OCI-LY1 (cell line): ENCODE results near the gene MYO18B.

Experiments used
- H2AFZ ChIP-seq: fragments of 200-600 bp; sonication (generic), shearing (Covaris generic); 2 replicates; pipeline ENCODE4 v1.6.0; 2014; ENCODE audit warnings: antibody characterized with exemption, mild to moderate bottlenecking, low read length
- H3F3A ChIP-seq: fragments of 200-600 bp; sonication (generic), shearing (Covaris generic); 2 replicates; pipeline ENCODE4 v1.6.0; 2014; ENCODE audit warnings: mild to moderate bottlenecking, antibody characterized with exemption, low read length, moderate library complexity; ENCODE audit not compliant: insufficient read depth
- H3K27ac ChIP-seq: fragments of 200-600 bp; sonication (generic); 2 replicates; pipeline ENCODE4 v1.5.1; 2014; ENCODE audit warnings: low read length, mixed run types, mild to moderate bottlenecking, low read depth; ENCODE audit not compliant: poor library complexity, severe bottlenecking
- H3K27me3 ChIP-seq: fragments of 200-600 bp; sonication (generic); 2 replicates; pipeline ENCODE4 v1.6.0; 2014; ENCODE audit warnings: antibody characterized with exemption, mild to moderate bottlenecking, low read length, moderate library complexity; ENCODE audit not compliant: insufficient read depth
- H3K36me3 ChIP-seq: fragments of 200-600 bp; sonication (generic); 2 replicates; pipeline ENCODE4 v1.6.1; 2014; ENCODE audit warnings: mild to moderate bottlenecking, antibody characterized with exemption, low read length, moderate library complexity, mixed read lengths; ENCODE audit not compliant: insufficient read depth
- H3K4me1 ChIP-seq: fragments of 200-600 bp; sonication (generic); 2 replicates; pipeline ENCODE4 v1.5.1; 2014; ENCODE audit warnings: mild to moderate bottlenecking, low read length, moderate library complexity; ENCODE audit not compliant: insufficient read depth, severe bottlenecking
- H3K4me2 ChIP-seq: fragments of 200-600 bp; sonication (generic), shearing (Covaris generic); 2 replicates; pipeline ENCODE4 v1.6.1; 2014; ENCODE audit warnings: low read length
- H3K4me3 ChIP-seq: fragments of 200-600 bp; sonication (generic); 2 replicates; pipeline ENCODE4 v1.5.1; 2014; ENCODE audit warnings: low read length, low read depth, mild to moderate bottlenecking, mixed read lengths; ENCODE audit not compliant: poor library complexity, severe bottlenecking
- H3K79me2 ChIP-seq: fragments of 200-600 bp; shearing (Covaris generic); 2 replicates; pipeline ENCODE4 v1.6.1; 2016; ENCODE audit warnings: mixed run types, low read length, mixed read lengths; ENCODE audit not compliant: insufficient read depth
- H3K9ac ChIP-seq: fragments of 200-600 bp; sonication (generic), shearing (Covaris generic); 2 replicates; pipeline ENCODE4 v1.6.1; 2014; ENCODE audit warnings: mild to moderate bottlenecking, low read length, mixed read lengths
- H3K9me2 ChIP-seq: fragments of 200-600 bp; sonication (generic), shearing (Covaris generic); 2 replicates; pipeline ENCODE4 v1.6.1; 2014; ENCODE audit warnings: low read depth, mild to moderate bottlenecking, low read length, mixed read lengths
- H3K9me3 ChIP-seq: fragments of 200-600 bp; shearing (Covaris generic); 2 replicates; pipeline ENCODE4 v1.6.1; 2014; ENCODE audit warnings: low read length, mixed read lengths
- H4K20me1 ChIP-seq: fragments of 200-600 bp; sonication (generic), shearing (Covaris generic); 2 replicates; pipeline ENCODE4 v1.6.0; 2016; ENCODE audit warnings: mild to moderate bottlenecking, low read length; ENCODE audit not compliant: insufficient read depth
- EZH2 ChIP-seq: fragments of 200-600 bp; sonication (generic), shearing (Covaris generic); IDR thresholded peaks from 2 replicates; pipeline ENCODE4 v1.8.0; 2017; ENCODE audit warnings: borderline replicate concordance, mixed run types, mild to moderate bottlenecking, antibody characterized with exemption, low read length, moderate library complexity, mixed read lengths
- TF ChIP-seq, protein P1 (sequence below): fragments of 200-600 bp; sonication (generic), shearing (Covaris generic); IDR thresholded peaks from 2 replicates; pipeline ENCODE4 v1.5.1; 2017; ENCODE audit warnings: mild to moderate bottlenecking, antibody characterized with exemption, low read length, moderate library complexity, mixed read lengths

The MYO18B gene

GRCh38 chr22:26056455-26057200 lies 314.6 kb downstream of the MYO18B start:
- no peak overlapping the region for H3K4me2 ChIP-seq

GRCh38 chr22:26057731-26058130 lies 315.7 kb downstream of the MYO18B start:
- no peak overlapping the region for H3K4me3 ChIP-seq
- H3K79me2 ChIP-seq, result no peaks in the 10 kb centered on the region
- no peaks in the 10 kb centered on the region for H3F3A ChIP-seq
- no peaks in the 10 kb centered on the region for H4K20me1 ChIP-seq
- H3K9me3 ChIP-seq, result no peaks in the 10 kb centered on the region
- no peak overlapping the region for H2AFZ ChIP-seq
- no peaks in the 10 kb centered on the region for H3K4me1 ChIP-seq
- H3K4me2 ChIP-seq, result no peak overlapping the region
- TF ChIP-seq, protein P1, sequence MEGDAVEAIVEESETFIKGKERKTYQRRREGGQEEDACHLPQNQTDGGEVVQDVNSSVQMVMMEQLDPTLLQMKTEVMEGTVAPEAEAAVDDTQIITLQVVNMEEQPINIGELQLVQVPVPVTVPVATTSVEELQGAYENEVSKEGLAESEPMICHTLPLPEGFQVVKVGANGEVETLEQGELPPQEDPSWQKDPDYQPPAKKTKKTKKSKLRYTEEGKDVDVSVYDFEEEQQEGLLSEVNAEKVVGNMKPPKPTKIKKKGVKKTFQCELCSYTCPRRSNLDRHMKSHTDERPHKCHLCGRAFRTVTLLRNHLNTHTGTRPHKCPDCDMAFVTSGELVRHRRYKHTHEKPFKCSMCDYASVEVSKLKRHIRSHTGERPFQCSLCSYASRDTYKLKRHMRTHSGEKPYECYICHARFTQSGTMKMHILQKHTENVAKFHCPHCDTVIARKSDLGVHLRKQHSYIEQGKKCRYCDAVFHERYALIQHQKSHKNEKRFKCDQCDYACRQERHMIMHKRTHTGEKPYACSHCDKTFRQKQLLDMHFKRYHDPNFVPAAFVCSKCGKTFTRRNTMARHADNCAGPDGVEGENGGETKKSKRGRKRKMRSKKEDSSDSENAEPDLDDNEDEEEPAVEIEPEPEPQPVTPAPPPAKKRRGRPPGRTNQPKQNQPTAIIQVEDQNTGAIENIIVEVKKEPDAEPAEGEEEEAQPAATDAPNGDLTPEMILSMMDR, result no peak
- TF ChIP-seq EZH2, result no peak
- H3K27me3 ChIP-seq, result no peaks in the 10 kb centered on the region
- no peak overlapping the region for H3K9ac ChIP-seq
- H3K27ac ChIP-seq, result no peak overlapping the region
- H3K9me2 ChIP-seq, result no peaks in the 10 kb centered on the region
- H3K36me3 ChIP-seq, result no peaks in the 10 kb centered on the region

More at GRCh38 chr22:26056455-26057200, 314.6 kb downstream of the MYO18B start:
- no peak overlapping the region for H3K27ac ChIP-seq
- H3K27me3 ChIP-seq, result no peaks in the 10 kb centered on the region
- H3K4me3 ChIP-seq, result no peak overlapping the region
- no peaks in the 10 kb centered on the region for H3K9me3 ChIP-seq
- no peaks in the 10 kb centered on the region for H3K36me3 ChIP-seq
- no peak for TF ChIP-seq EZH2
- TF ChIP-seq, protein P1, result no peak
- no peaks in the 10 kb centered on the region for H3F3A ChIP-seq
- no peaks in the 10 kb centered on the region for H3K4me1 ChIP-seq
- H4K20me1 ChIP-seq, result no peaks in the 10 kb centered on the region
- no peaks in the 10 kb centered on the region for H3K9me2 ChIP-seq
- no peaks in the 10 kb centered on the region for H3K79me2 ChIP-seq
- no peak overlapping the region for H3K9ac ChIP-seq
- no peak overlapping the region for H2AFZ ChIP-seq

DNA sequence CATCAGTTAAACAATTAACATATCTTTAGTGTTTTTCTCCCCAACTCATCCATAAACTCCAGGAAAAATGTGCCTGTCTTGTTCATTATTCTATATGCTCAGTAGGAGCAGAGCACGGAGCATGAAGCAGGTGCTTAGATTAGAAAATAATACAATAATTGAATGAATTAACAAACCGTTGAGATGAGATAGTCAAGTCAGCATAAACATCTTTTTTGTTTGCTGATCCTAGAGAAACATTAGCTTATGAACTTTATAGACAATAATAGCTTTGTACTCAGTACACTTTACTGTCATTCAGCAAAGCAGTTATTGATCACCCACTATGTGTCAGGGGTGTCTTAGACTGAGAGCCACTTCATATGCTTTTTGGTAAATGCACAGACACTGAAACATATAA lies 322.1 kb downstream of the MYO18B start:
- Histone ChIP-seq H3K4me2 (no peak overlapping the region), H3K9me2 (no peaks in the 10 kb centered on the region), H3K79me2 (no peaks in the 10 kb centered on the region), H2AFZ (no peak overlapping the region), H3K9ac (no peak overlapping the region), H3K9me3 (no peaks in the 10 kb centered on the region), H3K27me3 (no peaks in the 10 kb centered on the region), H4K20me1 (no peaks in the 10 kb centered on the region), H3K4me1 (no peaks in the 10 kb centered on the region), H3F3A (no peaks in the 10 kb centered on the region), H3K27ac (no peak overlapping the region), H3K36me3 (no peaks in the 10 kb centered on the region), H3K4me3 (no peak overlapping the region)
- no peak for TF ChIP-seq EZH2
- TF ChIP-seq, protein P1, result no peak
